H9 (cell line): ENCODE measurements around the gene BCL2L1. TPM values are rescaled to one million over a fixed set of nuclear protein-coding genes. Genes with fewer than 3 reads are reported as not detected.

Source experiments
- DNase-seq: peaks from one replicate; pipeline ENCODE4 v3.0.0-alpha.2; 2017
- H2AFZ ChIP-seq: one replicate; pipeline ENCODE4 v1.6.1; 2013; ENCODE audit warnings: mild to moderate bottlenecking, low read length, control low read depth, moderate library complexity
- H2AK5ac ChIP-seq: 2 replicates; pipeline ENCODE4 v1.6.1; 2013; ENCODE audit warnings: low read length, control low read depth, mixed read lengths; ENCODE audit not compliant: insufficient read length
- H2BK120ac ChIP-seq: one replicate; pipeline ENCODE4 v1.6.1; 2013; ENCODE audit warnings: low read depth, mild to moderate bottlenecking, low read length, control low read depth, inconsistent platforms; ENCODE audit not compliant: poor library complexity, severe bottlenecking
- H2BK12ac ChIP-seq: 2 replicates; pipeline ENCODE4 v1.6.1; 2013; ENCODE audit warnings: low read length, control low read depth, mixed read lengths, low read depth; ENCODE audit not compliant: insufficient read length
- H2BK15ac ChIP-seq: 2 replicates; pipeline ENCODE4 v1.6.1; 2013; ENCODE audit warnings: low read depth, low read length, control low read depth
- H2BK20ac ChIP-seq: one replicate; pipeline ENCODE4 v1.6.1; 2013; ENCODE audit warnings: low read depth, mild to moderate bottlenecking, low read length, control low read depth, inconsistent platforms; ENCODE audit not compliant: poor library complexity, severe bottlenecking
- H2BK5ac ChIP-seq: 2 replicates; pipeline ENCODE4 v1.6.1; 2013; ENCODE audit warnings: low read length, control low read depth, mixed read lengths; ENCODE audit not compliant: insufficient read length
- H3K14ac ChIP-seq: 2 replicates; pipeline ENCODE4 v1.6.1; 2013; ENCODE audit warnings: low read length, control low read depth; ENCODE audit not compliant: insufficient read depth
- H3K18ac ChIP-seq: 2 replicates; pipeline ENCODE4 v1.6.1; 2013; ENCODE audit warnings: low read depth, mild to moderate bottlenecking, mixed read lengths, low read length, control low read depth; ENCODE audit not compliant: insufficient read length
- H3K23ac ChIP-seq: 2 replicates; pipeline ENCODE4 v1.6.1; 2013; ENCODE audit warnings: low read length, control low read depth, mixed read lengths, low read depth; ENCODE audit not compliant: insufficient read length
- H3K23me2 ChIP-seq: 2 replicates; pipeline ENCODE4 v1.6.1; 2013; ENCODE audit warnings: low read depth, mild to moderate bottlenecking, mixed read lengths, low read length, control low read depth; ENCODE audit not compliant: insufficient read length, poor library complexity, severe bottlenecking
- H3K27ac ChIP-seq: 2 replicates; pipeline ENCODE4 v1.5.1; 2013; ENCODE audit warnings: low read length, control low read depth, mixed read lengths, low read depth; ENCODE audit not compliant: insufficient read length
- H3K27me3 ChIP-seq: 2 replicates; pipeline ENCODE4 v1.6.1; 2013; ENCODE audit warnings: low read length, control low read depth, inconsistent platforms; ENCODE audit not compliant: insufficient read depth
- H3K4ac ChIP-seq: 2 replicates; pipeline ENCODE4 v1.6.1; 2013; ENCODE audit warnings: low read depth, mild to moderate bottlenecking, control low read depth, inconsistent platforms, low read length, moderate library complexity
- H3K4me1 ChIP-seq: 2 replicates; pipeline ENCODE4 v1.6.1; 2013; ENCODE audit warnings: low read length, control low read depth, inconsistent platforms; ENCODE audit not compliant: insufficient read depth
- H3K4me2 ChIP-seq: 2 replicates; pipeline ENCODE4 v1.6.1; 2013; ENCODE audit warnings: low read length, control low read depth, mixed read lengths; ENCODE audit not compliant: insufficient read length, insufficient read depth
- H3K56ac ChIP-seq: 2 replicates; pipeline ENCODE4 v1.6.1; 2013; ENCODE audit warnings: low read depth, mild to moderate bottlenecking, mixed read lengths, low read length, control low read depth; ENCODE audit not compliant: insufficient read length
- H3K79me1 ChIP-seq: 2 replicates; pipeline ENCODE4 v1.6.1; 2013; ENCODE audit warnings: low read depth, mild to moderate bottlenecking, moderate library complexity, low read length, control low read depth, inconsistent platforms; ENCODE audit not compliant: insufficient read depth, poor library complexity, severe bottlenecking
- H3K79me2 ChIP-seq: 2 replicates; pipeline ENCODE4 v1.6.1; 2013; ENCODE audit warnings: low read length, control low read depth, inconsistent platforms; ENCODE audit not compliant: insufficient read depth
- H3K9ac ChIP-seq: 2 replicates; pipeline ENCODE4 v1.6.1; 2013; ENCODE audit warnings: low read length, control low read depth, mixed read lengths; ENCODE audit not compliant: insufficient read length; ENCODE audit errors: extremely low read depth
- H3K9me3 ChIP-seq: one replicate; pipeline ENCODE4 v1.6.1; 2013; ENCODE audit warnings: low read depth, low read length, inconsistent platforms; ENCODE audit not compliant: control insufficient read depth
- H3T11ph ChIP-seq: one replicate; pipeline ENCODE4 v1.6.1; 2013; ENCODE audit warnings: mild to moderate bottlenecking, low read length, control low read depth, inconsistent platforms
- H4K20me1 ChIP-seq: one replicate; pipeline ENCODE4 v1.6.1; 2013; ENCODE audit not compliant: control insufficient read depth, insufficient read length, insufficient read depth
- H4K5ac ChIP-seq: 2 replicates; pipeline ENCODE4 v1.6.1; 2013; ENCODE audit warnings: low read depth, mild to moderate bottlenecking, mixed read lengths, low read length, control low read depth; ENCODE audit not compliant: insufficient read length
- H4K8ac ChIP-seq: replicated peaks from 2 replicates; pipeline ENCODE4 v1.6.1; 2013; ENCODE audit warnings: low read length, control low read depth, mixed read lengths, low read depth; ENCODE audit not compliant: insufficient read length
- H4K91ac ChIP-seq: 2 replicates; pipeline ENCODE4 v1.6.1; 2013; ENCODE audit warnings: low read depth, mild to moderate bottlenecking, moderate library complexity, mixed read lengths, low read length, control low read depth; ENCODE audit not compliant: insufficient read length
- H3K27ac Mint-ChIP-seq, 3 experiments: 2 replicates in 2 of 3; 3 replicates in 1 of 3; pipeline ENCODE4 v1.8.0; 2020 to 2021; ENCODE audit warnings: mixed read lengths in 3 of 3, mild to moderate bottlenecking in 1 of 3, moderate library complexity in 1 of 3
- H3K27me3 Mint-ChIP-seq: 2 replicates; pipeline ENCODE4 v1.8.0; 2021; ENCODE audit warnings: low read depth, mild to moderate bottlenecking, moderate library complexity, mixed read lengths
- H3K36me3 Mint-ChIP-seq, 3 experiments: 2 replicates in 2 of 3; 3 replicates in 1 of 3; pipeline ENCODE4 v1.8.0; 2020 to 2021; ENCODE audit warnings: low read depth in 3 of 3, mixed read lengths in 3 of 3; ENCODE audit not compliant: insufficient read depth in 1 of 3
- H3K4me1 Mint-ChIP-seq, 2 experiments: 2 replicates each; pipeline ENCODE4 v1.8.0; 2020; ENCODE audit warnings: mixed read lengths in 2 of 2
- H3K4me3 Mint-ChIP-seq, 2 experiments: 2 replicates in 1 of 2; 3 replicates in 1 of 2; pipeline ENCODE4 v1.8.0; 2020 to 2021; ENCODE audit warnings: mild to moderate bottlenecking in 2 of 2, mixed read lengths in 2 of 2, moderate library complexity in 1 of 2
- H3K9me3 Mint-ChIP-seq, 2 experiments: 2 replicates in 1 of 2; 3 replicates in 1 of 2; pipeline ENCODE4 v1.8.0; 2020; ENCODE audit warnings: mild to moderate bottlenecking in 2 of 2, mixed read lengths in 2 of 2, moderate library complexity in 1 of 2
- CTCF ChIP-seq: fragments of 200-600 bp; sonication (generic); conservative IDR thresholded peaks from 3 replicates; pipeline ENCODE4 v1.8.0; 2021; ENCODE audit warnings: antibody characterized with exemption, mild to moderate bottlenecking
- WGBS: extraction: QIAGEN DNeasy Blood & Tissue Kit; methylation state at CpG from one replicate; pipeline ENCODE4 v1.1.7; 2013; ENCODE audit warnings: missing lambda C conversion rate, low lambda C conversion rate, mixed read lengths; ENCODE audit not compliant: insufficient read length; ENCODE audit errors: extremely low coverage; 5-methylcytosine and 5-hydroxymethylcytosine counted together
- total RNA-seq: library from RNA; stranded (reverse); gene quantifications from 2 replicates; pipeline ENCODE4 v1.2.1, GENCODE V29; 2021

The BCL2L1 gene
- total RNA-seq, 1 experiment from 2014 or later: 105 TPM

GRCh38 chr20:31677553-31678260 is 45.0 kb downstream of the BCL2L1 start:
- no peak overlapping the region for H2AFZ ChIP-seq
- H2BK5ac ChIP-seq: no peak overlapping the region
- peak overlapping the region in 1 of 3 experiments; percentile 90; a peak in 2 of 7 replicates for H3K27ac Mint-ChIP-seq
- H3K14ac ChIP-seq: peak overlapping the region; percentile 16; the same call in 1 of the 2 replicates
- H4K8ac ChIP-seq: no peak overlapping the region
- TF ChIP-seq CTCF: no peak
- no peak overlapping the region for H2AK5ac ChIP-seq
- H4K91ac ChIP-seq: no peak overlapping the region
- no peak overlapping the region for H3K18ac ChIP-seq
- WGBS: no CpG with 5 or more reads among the region's 2 CpGs
- H3K4me3 Mint-ChIP-seq: no peak overlapping the region
- H3K4ac ChIP-seq: no peak overlapping the region
- no peak overlapping the region for H3K9ac ChIP-seq
- H2BK15ac ChIP-seq: no peak overlapping the region
- H3K23me2 ChIP-seq: no peaks in the 10 kb centered on the region
- no peaks in the 10 kb centered on the region for H3K27me3 ChIP-seq
- H2BK12ac ChIP-seq: no peak overlapping the region
- H3T11ph ChIP-seq: no peak overlapping the region
- no peak overlapping the region for H3K23ac ChIP-seq
- H3K4me1 Mint-ChIP-seq: peaks cover 29 to 44% of the 10 kb centered on the region in 2 experiments
- no peak overlapping the region for H2BK120ac ChIP-seq
- DNase-seq: no peak
- H3K27me3 Mint-ChIP-seq: no peaks in the 10 kb centered on the region
- peaks cover 0 to 45% (median 13%) of the 10 kb centered on the region in 3 experiments; a peak in 5 of 7 replicates for H3K36me3 Mint-ChIP-seq
- H4K20me1 ChIP-seq: no peaks in the 10 kb centered on the region
- H2BK20ac ChIP-seq: no peak overlapping the region
- H3K56ac ChIP-seq: no peak overlapping the region
- no peaks in the 10 kb centered on the region for H3K79me1 ChIP-seq
- H3K9me3 ChIP-seq: no peaks in the 10 kb centered on the region
- no peaks in the 10 kb centered on the region for H3K4me1 ChIP-seq
- no peak overlapping the region for H3K27ac ChIP-seq
- H3K4me2 ChIP-seq: no peak overlapping the region
- H3K9me3 Mint-ChIP-seq: no peaks in the 10 kb centered on the region
- no peaks in the 10 kb centered on the region for H3K79me2 ChIP-seq
- no peak overlapping the region for H4K5ac ChIP-seq
